ENCODE measurements around the gene CD40.

The CD40 gene

GRCh38 chr20:46122516-46123481, 4.7 kb downstream of the CD40 start:
- H3K27me3 Mint-ChIP-seq, result no peaks in the 10 kb centered on the region
- peak overlapping the region; percentile 100 for H3K4me3 Mint-ChIP-seq
- peak overlapping the region; percentile 31 for H3K27ac Mint-ChIP-seq
- no peak for ATAC-seq (ENCODE audit: low read depth)
- H3K36me3 Mint-ChIP-seq, result peaks cover 41% of the 10 kb centered on the region
- DNase-seq (ENCODE audit: low spot score in 2 of 2), result no peak
- no peaks in the 10 kb centered on the region for H3K9me3 Mint-ChIP-seq
- peaks cover 39% of the 10 kb centered on the region for H3K4me1 Mint-ChIP-seq

GRCh38 chr20:46123482-46124245, 5.5 kb downstream of the CD40 start:
- Mint-ChIP-seq H3K9me3 (no peaks in the 10 kb centered on the region), H3K36me3 (peaks cover 42% of the 10 kb centered on the region), H3K4me3 (peak overlapping the region; percentile 0), H3K27me3 (no peaks in the 10 kb centered on the region), H3K4me1 (peaks cover 42% of the 10 kb centered on the region), H3K27ac (peak overlapping the region; percentile 31)
- DNase-seq (ENCODE audit: low spot score in 2 of 2) (no peak), ATAC-seq (ENCODE audit: low read depth) (no peak)

GRCh38 chr20:46126440-46127056, 8.4 kb downstream of the CD40 start:
- H3K36me3 Mint-ChIP-seq, result peaks cover 38% of the 10 kb centered on the region

GRCh38 chr20:46127396-46128010, 9.4 kb downstream of the CD40 start:
- Mint-ChIP-seq H3K9me3 (no peaks in the 10 kb centered on the region), H3K4me1 (peaks cover 49% of the 10 kb centered on the region), H3K27me3 (no peaks in the 10 kb centered on the region), H3K36me3 (peaks cover 31% of the 10 kb centered on the region), H3K27ac (peak overlapping the region; percentile 17), H3K4me3 (no peak overlapping the region)
- no peak for DNase-seq (ENCODE audit: low spot score in 2 of 2)
- ATAC-seq (ENCODE audit: low read depth), result no peak

More at GRCh38 chr20:46126440-46127056, 8.4 kb downstream of the CD40 start:
- no peak for DNase-seq (ENCODE audit: low spot score in 2 of 2)
- peak overlapping the region; percentile 30 for H3K27ac Mint-ChIP-seq
- peaks cover 49% of the 10 kb centered on the region for H3K4me1 Mint-ChIP-seq
- H3K9me3 Mint-ChIP-seq, result no peaks in the 10 kb centered on the region
- H3K4me3 Mint-ChIP-seq, result no peak overlapping the region
- ATAC-seq (ENCODE audit: low read depth), result no peak
- no peaks in the 10 kb centered on the region for H3K27me3 Mint-ChIP-seq

- Mint-ChIP-seq H3K4me3 (no peak overlapping the region), H3K9me3 (no peaks in the 10 kb centered on the region), H3K4me1 (peaks cover 51% of the 10 kb centered on the region), H3K27ac (peak overlapping the region; percentile 57), H3K36me3 (peaks cover 26% of the 10 kb centered on the region), H3K27me3 (no peaks in the 10 kb centered on the region)
- ATAC-seq (ENCODE audit: low read depth), result peak; percentile 16
- no peak for DNase-seq (ENCODE audit: low spot score in 2 of 2)
These were observed 10.4 kb downstream of the CD40 start for GRCh38 chr20:46128310-46129151.

- DNase-seq (ENCODE audit: low spot score in 2 of 2) (no peak), ATAC-seq (ENCODE audit: low read depth) (peak; percentile 12)
- H3K27ac Mint-ChIP-seq, result peak overlapping the region; percentile 67
- peaks cover 19% of the 10 kb centered on the region for H3K36me3 Mint-ChIP-seq
- no peak overlapping the region for H3K4me3 Mint-ChIP-seq
- peaks cover 47% of the 10 kb centered on the region for H3K4me1 Mint-ChIP-seq
- no peaks in the 10 kb centered on the region for H3K9me3 Mint-ChIP-seq
- peaks cover 3% of the 10 kb centered on the region for H3K27me3 Mint-ChIP-seq
These were observed 11.9 kb downstream of the CD40 start for GRCh38 chr20:46129955-46130481.

GRCh38 chr20:46130534-46130933, 12.4 kb downstream of the CD40 start:
- peaks cover 3% of the 10 kb centered on the region for H3K27me3 Mint-ChIP-seq
- peak overlapping the region; percentile 67 for H3K27ac Mint-ChIP-seq
- peaks cover 46% of the 10 kb centered on the region for H3K4me1 Mint-ChIP-seq
- no peak for DNase-seq (ENCODE audit: low spot score in 2 of 2)
- no peaks in the 10 kb centered on the region for H3K9me3 Mint-ChIP-seq
- H3K4me3 Mint-ChIP-seq, result no peak overlapping the region
- H3K36me3 Mint-ChIP-seq, result peaks cover 17% of the 10 kb centered on the region
- ATAC-seq (ENCODE audit: low read depth), result peak; percentile 7

GRCh38 chr20:46131396-46131795, 13.3 kb downstream of the CD40 start:
- H3K4me3 Mint-ChIP-seq, result no peak overlapping the region
- H3K36me3 Mint-ChIP-seq, result peaks cover 11% of the 10 kb centered on the region
- DNase-seq (ENCODE audit: low spot score in 2 of 2), result no peak
- H3K4me1 Mint-ChIP-seq, result peaks cover 45% of the 10 kb centered on the region
- H3K27ac Mint-ChIP-seq, result no peak overlapping the region
- no peaks in the 10 kb centered on the region for H3K9me3 Mint-ChIP-seq
- H3K27me3 Mint-ChIP-seq, result peaks cover 8% of the 10 kb centered on the region
- ATAC-seq (ENCODE audit: low read depth), result no peak

- Mint-ChIP-seq H3K4me1 (peaks cover 47% of the 10 kb centered on the region), H3K4me3 (no peak overlapping the region), H3K36me3 (peaks cover 4% of the 10 kb centered on the region), H3K9me3 (no peaks in the 10 kb centered on the region), H3K27ac (no peak overlapping the region), H3K27me3 (peaks cover 12% of the 10 kb centered on the region)
- peak; percentile 66 to 67 for DNase-seq (ENCODE audit: low spot score in 2 of 2)
- peak; percentile 72 for ATAC-seq (ENCODE audit: low read depth)
These were observed 14.6 kb downstream of the CD40 start for GRCh38 chr20:46132705-46133120.

- Mint-ChIP-seq H3K27me3 (peaks cover 15% of the 10 kb centered on the region), H3K27ac (no peak overlapping the region), H3K36me3 (no peaks in the 10 kb centered on the region), H3K4me1 (peaks cover 42% of the 10 kb centered on the region), H3K9me3 (no peaks in the 10 kb centered on the region), H3K4me3 (no peak overlapping the region)
- ATAC-seq (ENCODE audit: low read depth) (no peak), DNase-seq (ENCODE audit: low spot score in 2 of 2) (no peak)
These were observed 16.0 kb downstream of the CD40 start for GRCh38 chr20:46133886-46134654.

- no peak for ATAC-seq (ENCODE audit: low read depth)
- H3K4me3 Mint-ChIP-seq, result no peak overlapping the region
- H3K27ac Mint-ChIP-seq, result no peak overlapping the region
- peaks cover 18% of the 10 kb centered on the region for H3K27me3 Mint-ChIP-seq
- peaks cover 45% of the 10 kb centered on the region for H3K4me1 Mint-ChIP-seq
- DNase-seq (ENCODE audit: low spot score in 2 of 2), result no peak
- no peaks in the 10 kb centered on the region for H3K9me3 Mint-ChIP-seq
- no peaks in the 10 kb centered on the region for H3K36me3 Mint-ChIP-seq
These were observed 16.6 kb downstream of the CD40 start for GRCh38 chr20:46134716-46135115.
